ENCODE results near the gene CHST9. TPM values are rescaled to one million over a fixed set of nuclear protein-coding genes. Genes with fewer than 3 reads are reported as not detected.

CHST9 gene
- total and polyA plus RNA-seq, 7 experiments from 2014 or later: not detected

DNA sequence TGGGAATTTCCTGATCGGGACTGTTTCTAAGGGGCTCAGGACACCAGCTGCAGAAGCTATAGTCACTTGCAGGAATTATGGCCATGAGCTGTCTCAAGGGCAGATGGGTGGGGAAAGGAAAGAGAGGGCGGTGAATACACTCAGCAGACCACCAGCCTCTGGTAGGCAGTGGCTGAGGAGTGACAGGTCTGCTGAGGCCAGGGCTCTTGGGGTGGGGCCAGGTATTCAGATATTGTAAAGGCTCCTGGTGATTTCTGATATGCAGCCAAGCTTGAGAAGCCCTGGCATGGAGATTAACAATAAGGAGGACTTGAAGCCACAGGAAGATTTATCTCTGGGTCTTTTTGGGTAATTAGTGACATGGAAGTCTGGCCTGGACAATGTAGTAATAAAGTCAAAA, 174.3 kb downstream of the CHST9 start:
- DNase-seq (no peak), ATAC-seq (no peak)
- CTCF ChIA-PET: no interaction called here
- no peaks in the 10 kb centered on the region for H3K9me3 ChIP-seq (ENCODE audit: control insufficient read depth in 2 of 3, low read length in 3 of 3)
- H3K4me1 ChIP-seq (ENCODE audit: control insufficient read depth in 2 of 2, insufficient read depth in 2 of 2, low read length in 2 of 2): no peaks in the 10 kb centered on the region
- Mint-ChIP-seq H3K9me3 (peaks cover 0 to 9% (median 3%) of the 10 kb centered on the region in 11 donors), H3K4me3 (no peak overlapping the region), H3K36me3 (no peaks in the 10 kb centered on the region), H3K27ac (no peak overlapping the region), H3K4me1 (no peaks in the 10 kb centered on the region), H3K27me3 (no peaks in the 10 kb centered on the region)
- H3K27ac ChIP-seq (ENCODE audit: low read depth, low read length): no peak overlapping the region
- POLR2A ChIA-PET: no interaction called here
- no peaks in the 10 kb centered on the region for H3K36me3 ChIP-seq (ENCODE audit: control insufficient read depth in 2 of 3, insufficient read depth in 3 of 3, low read length in 3 of 3)
- no peaks in the 10 kb centered on the region for H3K27me3 ChIP-seq (ENCODE audit: control insufficient read depth in 2 of 2, insufficient read depth in 2 of 2, low read length in 2 of 2)
- intact Hi-C loops (cut with micrococcal nuclease): no loop called here
- H3K4me3 ChIP-seq (ENCODE audit: low read length): no peak overlapping the region

DNA sequence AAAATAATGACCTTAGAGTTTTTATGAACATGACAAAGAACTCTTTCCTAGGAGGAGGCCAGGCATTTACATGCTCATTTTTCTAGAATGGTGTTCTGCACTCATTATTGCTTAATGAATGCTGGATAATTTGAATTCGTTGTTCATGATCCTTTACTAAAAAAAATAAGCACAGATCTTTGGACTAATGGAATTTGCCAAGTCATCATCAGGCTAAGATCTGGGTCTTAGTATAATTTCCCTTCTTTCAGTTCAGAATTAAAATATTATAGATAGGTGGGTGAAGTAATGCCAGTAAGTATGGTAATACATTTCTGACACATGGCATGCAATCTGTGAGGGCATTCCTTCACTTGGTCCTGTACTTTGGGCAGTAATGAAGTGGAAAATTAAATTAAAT, 175.8 kb downstream of the CHST9 start:
- H3K36me3 Mint-ChIP-seq: no peaks in the 10 kb centered on the region
- no peak overlapping the region for H3K27ac ChIP-seq (ENCODE audit: low read depth, low read length)
- intact Hi-C loops (cut with micrococcal nuclease): no loop called here
- no peaks in the 10 kb centered on the region for H3K9me3 ChIP-seq (ENCODE audit: control insufficient read depth in 2 of 3, low read length in 3 of 3)
- H3K4me3 ChIP-seq (ENCODE audit: low read length): no peak overlapping the region
- H3K4me3 Mint-ChIP-seq: no peak overlapping the region
- ChIA-PET CTCF (no interaction called here), POLR2A (no interaction called here)
- no peaks in the 10 kb centered on the region for H3K36me3 ChIP-seq (ENCODE audit: control insufficient read depth in 2 of 3, insufficient read depth in 3 of 3, low read length in 3 of 3)
- no peak for DNase-seq
- no peak for ATAC-seq
- H3K4me1 Mint-ChIP-seq: no peaks in the 10 kb centered on the region
- no peaks in the 10 kb centered on the region for H3K27me3 Mint-ChIP-seq
- no peaks in the 10 kb centered on the region for H3K27me3 ChIP-seq (ENCODE audit: control insufficient read depth in 2 of 2, insufficient read depth in 2 of 2, low read length in 2 of 2)
- H3K27ac Mint-ChIP-seq: no peak overlapping the region
- H3K4me1 ChIP-seq (ENCODE audit: control insufficient read depth in 2 of 2, insufficient read depth in 2 of 2, low read length in 2 of 2): no peaks in the 10 kb centered on the region
- peaks cover 0 to 9% (median 3%) of the 10 kb centered on the region in 11 donors for H3K9me3 Mint-ChIP-seq

DNA sequence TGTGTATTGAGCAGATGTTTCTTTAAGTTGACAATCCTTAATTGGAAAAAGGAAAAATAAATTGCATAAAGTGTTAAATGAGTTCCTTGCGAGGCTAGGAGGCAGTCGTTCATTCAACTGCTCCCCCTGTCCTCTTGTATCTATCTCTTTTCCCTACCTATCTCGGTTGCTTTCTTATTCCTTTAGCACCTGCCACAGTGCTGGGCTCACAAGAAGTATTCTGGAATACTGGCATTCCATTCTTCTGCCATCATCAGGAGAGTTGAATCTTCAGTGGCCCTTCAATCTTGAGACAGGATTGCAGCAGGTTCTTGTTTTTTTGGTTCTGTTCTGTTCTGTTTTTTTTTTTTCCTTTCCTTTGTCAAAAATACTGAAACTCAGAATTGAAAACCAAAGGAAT, 176.5 kb downstream of the CHST9 start:
- POLR2A ChIA-PET: no interaction called here
- Mint-ChIP-seq H3K27me3 (no peaks in the 10 kb centered on the region), H3K36me3 (no peaks in the 10 kb centered on the region), H3K4me1 (peaks cover 0 to 2% (median 0%) of the 10 kb centered on the region in 7 donors), H3K4me3 (no peak overlapping the region), H3K9me3 (peaks cover 0 to 13% (median 3%) of the 10 kb centered on the region in 11 donors), H3K27ac (no peak overlapping the region)
- Histone ChIP-seq H3K9me3 (ENCODE audit: control insufficient read depth in 2 of 3, low read length in 3 of 3) (no peaks in the 10 kb centered on the region), H3K27me3 (ENCODE audit: control insufficient read depth in 2 of 2, insufficient read depth in 2 of 2, low read length in 2 of 2) (no peaks in the 10 kb centered on the region), H3K27ac (ENCODE audit: low read depth, low read length) (no peak overlapping the region), H3K4me3 (ENCODE audit: low read length) (no peak overlapping the region), H3K36me3 (ENCODE audit: control insufficient read depth in 2 of 3, insufficient read depth in 3 of 3, low read length in 3 of 3) (no peaks in the 10 kb centered on the region), H3K4me1 (ENCODE audit: control insufficient read depth in 2 of 2, insufficient read depth in 2 of 2, low read length in 2 of 2) (no peaks in the 10 kb centered on the region)
- CTCF ChIA-PET: no interaction called here
- intact Hi-C loops (cut with micrococcal nuclease): no loop called here
- no peak for ATAC-seq
- DNase-seq: no peak

DNA sequence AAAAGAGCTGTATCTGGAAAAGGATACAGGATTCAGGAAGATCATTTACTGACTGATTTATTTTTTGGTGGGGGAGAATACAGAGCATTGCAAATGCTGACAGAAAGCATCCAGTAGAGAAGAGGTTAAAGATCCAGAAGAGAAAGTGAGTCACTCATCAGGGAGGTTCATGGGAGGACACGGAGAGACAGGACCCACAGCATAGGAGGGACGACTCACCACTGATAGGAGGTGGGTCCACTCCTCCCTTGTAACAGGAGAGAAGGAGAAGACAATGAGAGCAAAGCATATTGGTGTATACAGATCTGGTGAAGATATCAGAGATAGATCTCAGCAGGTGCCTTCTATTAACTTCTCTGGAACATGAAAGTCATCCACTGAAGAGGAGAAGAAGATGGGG, 177.2 kb downstream of the CHST9 start:
- Mint-ChIP-seq H3K27me3 (no peaks in the 10 kb centered on the region), H3K36me3 (no peaks in the 10 kb centered on the region), H3K27ac (no peak overlapping the region), H3K4me1 (peaks cover 0 to 2% (median 0%) of the 10 kb centered on the region in 7 donors), H3K9me3 (peaks cover 0 to 13% (median 3%) of the 10 kb centered on the region in 11 donors), H3K4me3 (no peak overlapping the region)
- CTCF ChIA-PET: no interaction called here
- intact Hi-C loops (cut with micrococcal nuclease): no loop called here
- no peak overlapping the region for H3K27ac ChIP-seq (ENCODE audit: low read depth, low read length)
- ATAC-seq (no peak), DNase-seq (no peak)
- POLR2A ChIA-PET: no interaction called here
- no peaks in the 10 kb centered on the region for H3K9me3 ChIP-seq (ENCODE audit: control insufficient read depth in 2 of 3, low read length in 3 of 3)
- no peaks in the 10 kb centered on the region for H3K4me1 ChIP-seq (ENCODE audit: control insufficient read depth in 2 of 2, insufficient read depth in 2 of 2, low read length in 2 of 2)
- H3K36me3 ChIP-seq (ENCODE audit: control insufficient read depth in 2 of 3, insufficient read depth in 3 of 3, low read length in 3 of 3): no peaks in the 10 kb centered on the region
- H3K27me3 ChIP-seq (ENCODE audit: control insufficient read depth in 2 of 2, insufficient read depth in 2 of 2, low read length in 2 of 2): no peaks in the 10 kb centered on the region
- H3K4me3 ChIP-seq (ENCODE audit: low read length): no peak overlapping the region

DNA sequence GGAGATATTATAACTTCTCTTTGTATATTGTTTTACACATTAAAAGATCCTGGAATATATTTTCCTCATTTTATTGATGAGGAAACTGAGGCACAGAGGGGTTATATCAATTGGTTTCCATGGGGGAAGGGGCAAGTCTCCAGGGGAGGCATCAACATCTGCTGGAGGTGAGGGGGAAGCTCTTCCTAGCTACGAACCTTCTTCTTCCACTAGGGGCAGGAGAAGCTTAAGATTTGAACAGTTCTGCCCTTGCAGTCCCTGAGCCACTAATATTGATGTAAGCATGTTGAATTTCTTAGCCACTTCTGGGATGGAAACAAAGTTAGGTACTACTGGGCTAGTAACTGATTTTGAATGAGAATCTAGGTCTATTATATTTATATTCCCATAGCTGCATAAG, 179.5 kb downstream of the CHST9 start:
- intact Hi-C loops (cut with micrococcal nuclease): no loop called here
- H3K27ac ChIP-seq (ENCODE audit: low read depth, low read length): no peak overlapping the region
- peaks cover 0 to 2% (median 0%) of the 10 kb centered on the region in 7 donors for H3K4me1 Mint-ChIP-seq

DNA sequence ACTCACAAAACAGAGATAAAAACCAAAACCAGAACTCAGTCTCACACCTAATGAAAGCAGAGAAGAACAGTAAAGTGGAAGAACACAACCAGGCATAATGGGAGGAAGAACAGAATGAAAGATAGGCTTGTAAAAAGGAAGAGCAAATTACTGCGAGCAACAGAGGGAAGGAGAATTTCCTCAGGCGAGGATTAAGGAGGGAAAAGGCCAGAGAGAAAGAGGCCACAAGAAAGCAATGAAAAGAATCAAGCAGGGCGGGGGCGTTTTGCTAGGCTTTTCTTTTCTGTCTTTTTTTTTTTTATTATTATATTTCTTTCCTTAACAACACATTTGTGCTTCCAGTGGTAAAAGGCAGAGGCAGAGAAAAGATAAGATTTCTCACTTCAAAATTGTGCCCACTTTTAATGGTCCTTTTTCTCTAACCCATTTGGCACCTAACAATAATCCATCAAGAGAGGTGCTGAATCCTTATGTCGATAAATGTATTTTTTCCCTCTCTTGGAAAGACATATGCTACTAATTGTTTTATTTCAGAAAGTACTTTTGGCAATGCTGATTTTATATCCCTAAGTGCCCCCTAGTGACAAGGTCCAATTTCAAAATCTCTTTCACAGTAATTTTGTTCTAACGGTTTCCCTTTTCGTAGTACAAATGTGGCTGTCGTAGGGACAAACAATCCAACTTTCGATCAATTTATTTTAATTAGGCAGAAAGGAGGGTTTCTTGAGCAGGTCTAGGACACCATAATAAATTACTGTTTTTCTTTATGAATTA, 180.9 kb downstream of the CHST9 start:
- H3K9me3 ChIP-seq (ENCODE audit: control insufficient read depth in 2 of 3, low read length in 3 of 3): no peaks in the 10 kb centered on the region
- Mint-ChIP-seq H3K4me1 (peaks cover 0 to 2% (median 0%) of the 10 kb centered on the region in 7 donors), H3K9me3 (peaks cover 0 to 13% (median 1%) of the 10 kb centered on the region in 11 donors), H3K36me3 (no peaks in the 10 kb centered on the region), H3K27me3 (no peaks in the 10 kb centered on the region), H3K4me3 (no peak overlapping the region), H3K27ac (no peak overlapping the region)
- no peak overlapping the region for H3K27ac ChIP-seq (ENCODE audit: low read depth, low read length)
- no peaks in the 10 kb centered on the region for H3K27me3 ChIP-seq (ENCODE audit: control insufficient read depth in 2 of 2, insufficient read depth in 2 of 2, low read length in 2 of 2)
- intact Hi-C loops (cut with micrococcal nuclease): loop anchor here in 1 of 2 donors (5.0 kb wide), 1 partner anchor 382 kb away; no protein-coding TSS in a partner anchor
- H3K36me3 ChIP-seq (ENCODE audit: control insufficient read depth in 2 of 3, insufficient read depth in 3 of 3, low read length in 3 of 3): no peaks in the 10 kb centered on the region
- H3K4me1 ChIP-seq (ENCODE audit: control insufficient read depth in 2 of 2, insufficient read depth in 2 of 2, low read length in 2 of 2): no peaks in the 10 kb centered on the region
- DNase-seq: no peak
- H3K4me3 ChIP-seq (ENCODE audit: low read length): no peak overlapping the region
- CTCF ChIA-PET: no interaction called here
- POLR2A ChIA-PET: no interaction called here
- ATAC-seq: no peak

More for the DNA sequence above, 179.5 kb downstream of the CHST9 start:
- DNase-seq: no peak
- Mint-ChIP-seq H3K36me3 (no peaks in the 10 kb centered on the region), H3K27me3 (no peaks in the 10 kb centered on the region), H3K4me3 (no peak overlapping the region), H3K27ac (no peak overlapping the region), H3K9me3 (peaks cover 0 to 13% (median 3%) of the 10 kb centered on the region in 11 donors)
- Histone ChIP-seq H3K4me1 (ENCODE audit: control insufficient read depth in 2 of 2, insufficient read depth in 2 of 2, low read length in 2 of 2) (no peaks in the 10 kb centered on the region), H3K4me3 (ENCODE audit: low read length) (no peak overlapping the region), H3K36me3 (ENCODE audit: control insufficient read depth in 2 of 3, insufficient read depth in 3 of 3, low read length in 3 of 3) (no peaks in the 10 kb centered on the region), H3K27me3 (ENCODE audit: control insufficient read depth in 2 of 2, insufficient read depth in 2 of 2, low read length in 2 of 2) (no peaks in the 10 kb centered on the region), H3K9me3 (ENCODE audit: control insufficient read depth in 2 of 3, low read length in 3 of 3) (no peaks in the 10 kb centered on the region)
- POLR2A ChIA-PET: no interaction called here
- ATAC-seq: no peak
- CTCF ChIA-PET: no interaction called here

DNA sequence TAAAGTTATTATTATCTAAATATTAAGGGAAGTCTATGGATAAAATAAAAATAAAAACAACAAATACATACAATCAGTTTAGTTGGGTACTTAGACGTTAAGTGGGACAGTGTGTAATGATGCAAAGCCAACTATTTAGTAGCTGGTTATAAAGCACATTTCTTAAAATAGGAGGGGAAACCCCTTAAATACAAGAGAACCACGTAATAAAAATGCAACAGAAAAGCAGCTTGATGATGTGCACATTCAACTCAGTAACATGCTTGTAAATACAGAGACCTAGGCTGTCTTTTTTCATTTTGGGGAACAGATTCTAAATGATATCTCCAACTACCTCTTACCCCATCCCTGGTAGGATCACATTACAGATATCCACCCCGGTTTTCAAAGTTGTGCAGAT, 185.3 kb downstream of the CHST9 start:
- H3K4me3 ChIP-seq (ENCODE audit: low read length): no peak overlapping the region

More for the DNA sequence above, 185.3 kb downstream of the CHST9 start:
- H3K9me3 Mint-ChIP-seq: peaks cover 0 to 5% (median 0%) of the 10 kb centered on the region in 11 donors
- ChIA-PET POLR2A (no interaction called here), CTCF (no interaction called here)
- H3K4me3 Mint-ChIP-seq: no peak overlapping the region
- H3K4me1 ChIP-seq (ENCODE audit: control insufficient read depth in 2 of 2, insufficient read depth in 2 of 2, low read length in 2 of 2): no peaks in the 10 kb centered on the region
- H3K36me3 ChIP-seq (ENCODE audit: control insufficient read depth in 2 of 3, insufficient read depth in 3 of 3, low read length in 3 of 3): no peaks in the 10 kb centered on the region
- H3K9me3 ChIP-seq (ENCODE audit: control insufficient read depth in 2 of 3, low read length in 3 of 3): no peaks in the 10 kb centered on the region
- intact Hi-C loops (cut with micrococcal nuclease): loop anchor here in 1 of 2 donors (5.0 kb wide), 1 partner anchor 377 kb away; no protein-coding TSS in a partner anchor
- H3K27ac Mint-ChIP-seq: no peak overlapping the region
- H3K27ac ChIP-seq (ENCODE audit: low read depth, low read length): no peak overlapping the region
- DNase-seq (no peak), ATAC-seq (no peak)
- H3K27me3 ChIP-seq (ENCODE audit: control insufficient read depth in 2 of 2, insufficient read depth in 2 of 2, low read length in 2 of 2): no peaks in the 10 kb centered on the region
- H3K36me3 Mint-ChIP-seq: no peaks in the 10 kb centered on the region
- peaks cover 0 to 2% (median 0%) of the 10 kb centered on the region in 7 donors for H3K4me1 Mint-ChIP-seq
- H3K27me3 Mint-ChIP-seq: no peaks in the 10 kb centered on the region

All from naive thymus-derived CD4-positive, alpha-beta T cell (primary cell).